Measurements from ENCODE around the gene DPRX. TPM values are rescaled to one million over a fixed set of nuclear protein-coding genes. Genes with fewer than 3 reads are reported as not detected.

DPRX gene
- total and polyA plus RNA-seq, 2 of the 13 experiments (the other 11 are each of a cell fraction or from before 2014, with no cell fraction given): not detected

DNA sequence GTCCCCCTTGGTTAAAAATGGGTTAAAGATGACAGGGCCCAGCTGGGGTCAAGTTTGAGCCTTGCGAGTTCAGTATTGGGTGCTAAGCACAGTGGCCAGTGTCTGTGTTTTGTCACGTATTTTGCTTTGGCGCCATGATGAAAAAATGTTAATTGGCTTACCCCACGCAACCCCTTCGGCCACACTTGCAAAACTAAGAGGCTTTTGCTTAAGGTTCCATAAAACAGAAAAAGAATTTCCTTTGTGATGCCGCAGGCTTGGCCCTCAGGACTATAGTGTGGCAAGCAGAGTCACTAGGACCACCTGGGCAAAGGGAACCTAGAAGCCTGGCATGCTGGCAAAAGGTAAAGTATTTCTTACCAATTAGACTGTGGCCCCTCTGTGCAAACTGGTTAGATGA, 20.7 kb downstream of the DPRX start (continued):
- TF ChIP-seq, protein P1, sequence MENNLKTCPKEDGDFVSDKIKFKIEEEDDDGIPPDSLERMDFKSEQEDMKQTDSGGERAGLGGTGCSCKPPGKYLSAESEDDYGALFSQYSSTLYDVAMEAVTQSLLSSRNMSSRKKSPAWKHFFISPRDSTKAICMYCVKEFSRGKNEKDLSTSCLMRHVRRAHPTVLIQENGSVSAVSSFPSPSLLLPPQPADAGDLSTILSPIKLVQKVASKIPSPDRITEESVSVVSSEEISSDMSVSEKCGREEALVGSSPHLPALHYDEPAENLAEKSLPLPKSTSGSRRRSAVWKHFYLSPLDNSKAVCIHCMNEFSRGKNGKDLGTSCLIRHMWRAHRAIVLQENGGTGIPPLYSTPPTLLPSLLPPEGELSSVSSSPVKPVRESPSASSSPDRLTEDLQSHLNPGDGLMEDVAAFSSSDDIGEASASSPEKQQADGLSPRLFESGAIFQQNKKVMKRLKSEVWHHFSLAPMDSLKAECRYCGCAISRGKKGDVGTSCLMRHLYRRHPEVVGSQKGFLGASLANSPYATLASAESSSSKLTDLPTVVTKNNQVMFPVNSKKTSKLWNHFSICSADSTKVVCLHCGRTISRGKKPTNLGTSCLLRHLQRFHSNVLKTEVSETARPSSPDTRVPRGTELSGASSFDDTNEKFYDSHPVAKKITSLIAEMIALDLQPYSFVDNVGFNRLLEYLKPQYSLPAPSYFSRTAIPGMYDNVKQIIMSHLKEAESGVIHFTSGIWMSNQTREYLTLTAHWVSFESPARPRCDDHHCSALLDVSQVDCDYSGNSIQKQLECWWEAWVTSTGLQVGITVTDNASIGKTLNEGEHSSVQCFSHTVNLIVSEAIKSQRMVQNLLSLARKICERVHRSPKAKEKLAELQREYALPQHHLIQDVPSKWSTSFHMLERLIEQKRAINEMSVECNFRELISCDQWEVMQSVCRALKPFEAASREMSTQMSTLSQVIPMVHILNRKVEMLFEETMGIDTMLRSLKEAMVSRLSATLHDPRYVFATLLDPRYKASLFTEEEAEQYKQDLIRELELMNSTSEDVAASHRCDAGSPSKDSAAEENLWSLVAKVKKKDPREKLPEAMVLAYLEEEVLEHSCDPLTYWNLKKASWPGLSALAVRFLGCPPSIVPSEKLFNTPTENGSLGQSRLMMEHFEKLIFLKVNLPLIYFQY (CRISPR knock-in tag; IDR thresholded peaks at IDR 0.05; ENCODE audit: borderline replicate concordance): no peak
- no peak for TF ChIP-seq ZNF883 (CRISPR knock-in tag; IDR thresholded peaks at IDR 0.05; ENCODE audit: not compliant biosample characterization)

DNA sequence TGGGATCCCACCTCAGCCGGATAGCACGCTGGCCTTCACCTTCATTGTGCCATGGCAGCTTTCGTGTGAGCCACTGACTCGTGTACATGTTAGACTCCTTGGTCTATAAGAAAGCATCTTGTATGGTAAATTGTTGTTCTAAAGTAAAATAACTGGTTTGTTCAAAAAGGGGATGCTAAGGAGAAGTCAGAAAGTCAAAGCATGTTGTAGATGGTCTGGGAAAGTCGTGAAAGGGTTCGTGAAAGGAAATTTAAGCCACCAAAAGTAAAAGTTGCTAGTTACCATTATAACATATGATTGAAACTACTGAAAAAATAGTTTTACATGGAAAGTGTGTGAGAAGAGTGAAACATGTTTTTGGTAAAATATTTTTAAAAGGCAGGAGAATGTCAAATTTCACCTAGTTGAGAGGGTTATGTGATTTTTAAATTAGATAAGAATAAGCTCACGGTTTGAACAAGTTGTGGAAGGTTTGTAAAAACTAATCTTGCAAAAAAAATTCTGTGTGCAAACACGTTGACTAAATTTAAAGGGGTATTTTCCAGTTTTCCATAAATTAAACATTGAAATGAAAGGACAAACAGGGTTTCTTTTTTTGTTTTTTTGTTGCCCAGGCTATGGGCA, 23.4 kb downstream of the DPRX start:
- Histone ChIP-seq H2AFZ (ENCODE audit: low read length) (no peak overlapping the region), H3K36me3 (replicated peaks in 1 of 2; ENCODE audit: control insufficient read depth in 1 of 2, insufficient read depth in 2 of 2, low read length in 2 of 2) (no peaks in the 10 kb centered on the region), H4K20me1 (ENCODE audit: insufficient read depth, low read length) (no peaks in the 10 kb centered on the region), H3K4me1 (ENCODE audit: insufficient read depth, low read length) (peaks cover 46% of the 10 kb centered on the region), H3K27ac (ENCODE audit: extremely low read length, insufficient read depth, low read length) (no peak overlapping the region), H3K4me3 (replicated peaks in 1 of 3; ENCODE audit: insufficient read depth in 1 of 3, low read depth in 2 of 3, low read length in 3 of 3) (no peak overlapping the region), H3K4me2 (ENCODE audit: low read depth, low read length) (no peak overlapping the region), H3K79me2 (ENCODE audit: insufficient read depth, low read length) (no peaks in the 10 kb centered on the region), H3K9me3 (ENCODE audit: low read length) (peaks cover 22% of the 10 kb centered on the region), H3K27me3 (ENCODE audit: control insufficient read depth in 1 of 2, insufficient read depth in 2 of 2, low read length in 2 of 2) (no peaks in the 10 kb centered on the region), H3K9ac (ENCODE audit: insufficient read depth, low read depth, low read length) (no peak overlapping the region)
- FAIRE-seq (no peak), ATAC-seq (no peak), DNase-seq (ENCODE audit: low spot score) (no peak)
- BruUV-seq (replicated peaks): no TSS peak
- intact Hi-C loops (cut with micrococcal nuclease; ENCODE audit: unreplicated experiment) (loop anchor here (10.0 kb wide), 1 partner anchor 60 kb away; no protein-coding TSS in a partner anchor), in situ Hi-C loops (cut with HindIII; ENCODE audit: extremely low pct_ligation_motif_present, low pct_unique_long_range_greater_than_20kb) (loop anchor here (10.0 kb wide), 1 partner anchor 60 kb away; no protein-coding TSS in a partner anchor)
- ChIA-PET POLR2A (no interaction called here), CTCF (ENCODE audit: low intra/inter-chr PET ratio, low total read pairs) (no interaction called here)
- peak; percentile 100 for TF ChIP-seq ZNF724P (CRISPR knock-in tag; IDR thresholded peaks at IDR 0.05; ENCODE audit: borderline replicate concordance)
- TF ChIP-seq, protein P2, sequence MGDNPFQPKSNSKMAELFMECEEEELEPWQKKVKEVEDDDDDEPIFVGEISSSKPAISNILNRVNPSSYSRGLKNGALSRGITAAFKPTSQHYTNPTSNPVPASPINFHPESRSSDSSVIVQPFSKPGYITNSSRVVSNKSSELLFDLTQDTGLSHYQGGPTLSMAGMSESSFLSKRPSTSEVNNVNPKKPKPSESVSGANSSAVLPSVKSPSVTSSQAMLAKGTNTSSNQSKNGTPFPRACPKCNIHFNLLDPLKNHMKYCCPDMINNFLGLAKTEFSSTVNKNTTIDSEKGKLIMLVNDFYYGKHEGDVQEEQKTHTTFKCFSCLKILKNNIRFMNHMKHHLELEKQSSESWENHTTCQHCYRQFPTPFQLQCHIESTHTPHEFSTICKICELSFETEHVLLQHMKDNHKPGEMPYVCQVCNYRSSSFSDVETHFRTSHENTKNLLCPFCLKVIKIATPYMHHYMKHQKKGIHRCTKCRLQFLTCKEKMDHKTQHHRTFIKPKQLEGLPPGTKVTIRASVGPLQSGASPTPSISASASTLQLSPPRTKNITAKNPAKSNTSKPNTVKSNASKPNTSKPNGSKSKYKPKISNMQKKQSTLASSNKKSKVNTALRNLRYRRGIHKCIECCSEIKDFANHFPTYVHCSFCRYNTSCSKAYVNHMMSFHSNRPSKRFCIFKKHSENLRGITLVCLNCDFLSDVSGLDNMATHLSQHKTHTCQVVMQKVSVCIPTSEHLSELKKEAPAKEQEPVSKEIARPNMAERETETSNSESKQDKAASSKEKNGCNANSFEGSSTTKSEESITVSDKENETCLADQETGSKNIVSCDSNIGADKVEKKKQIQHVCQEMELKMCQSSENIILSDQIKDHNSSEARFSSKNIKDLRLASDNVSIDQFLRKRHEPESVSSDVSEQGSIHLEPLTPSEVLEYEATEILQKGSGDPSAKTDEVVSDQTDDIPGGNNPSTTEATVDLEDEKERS (CRISPR knock-in tag; IDR thresholded peaks at IDR 0.05): peak; percentile 76; the same call in 1 of the 2 replicates
- TF ChIP-seq ZFP36 (IDR thresholded peaks at IDR 0.05; ENCODE audit: borderline replicate concordance, low read depth, low read length, partially characterized antibody): peak; percentile 64
- TF ChIP-seq NFIC (IDR thresholded peaks at IDR 0.05; ENCODE audit: low read length): no peak
- 70% methylated on average over 8 of the region's 8 CpGs for WGBS (ENCODE audit: low lambda C conversion rate)
